ENCODE data around the gene ADARB2.

- TF ChIP-seq EP300 (IDR thresholded peaks at IDR 0.05) (no peak), CTCF (IDR thresholded peaks at IDR 0.05) (no peak)
These were observed 967 bp downstream of the ADARB2 start for GRCh38 chr10:1736144-1736971.
